Calu3 (cell line): ENCODE results near the gene CTBP1. TPM values are rescaled to one million over a fixed set of nuclear protein-coding genes. Genes with fewer than 3 reads are reported as not detected.

Source experiments
- BruUV-seq: library from RNA; stranded (reverse); fragments of 400-500 nt; replicated peaks from 2 replicates; lab custom pipeline; 2021; lab: Mats Ljungman, UMichigan
- CTCF ChIA-PET: fragments of 300-600 bp; sonication (Branson Sonifier 250); formaldehyde crosslinking; loops from one replicate; lab custom pipeline; 2022; ENCODE audit warnings: antibody characterized with exemption; lab: Charles Lee
- DNase-seq: peaks from one replicate; pipeline ENCODE4 v3.0.0; 2022
- H3K27ac Mint-ChIP-seq: one replicate; pipeline ENCODE4 v1.8.0; 2022; ENCODE audit warnings: mixed read lengths; ENCODE audit not compliant: unreplicated experiment
- H3K27me3 Mint-ChIP-seq: one replicate; pipeline ENCODE4 v1.8.0; 2022; ENCODE audit warnings: mixed read lengths; ENCODE audit not compliant: unreplicated experiment
- H3K36me3 Mint-ChIP-seq: one replicate; pipeline ENCODE4 v1.8.0; 2022; ENCODE audit warnings: mild to moderate bottlenecking, moderate library complexity, mixed read lengths; ENCODE audit not compliant: insufficient read depth, unreplicated experiment
- H3K4me1 Mint-ChIP-seq: one replicate; pipeline ENCODE4 v1.8.0; 2022; ENCODE audit warnings: mild to moderate bottlenecking, low read depth, mixed read lengths; ENCODE audit not compliant: unreplicated experiment
- H3K4me3 Mint-ChIP-seq: one replicate; pipeline ENCODE4 v1.8.0; 2022; ENCODE audit warnings: mild to moderate bottlenecking, low read depth, moderate library complexity, mixed read lengths; ENCODE audit not compliant: unreplicated experiment
- H3K9me3 Mint-ChIP-seq: one replicate; pipeline ENCODE4 v1.8.0; 2022; ENCODE audit warnings: low read depth, mixed read lengths; ENCODE audit not compliant: unreplicated experiment
- CTCF ChIP-seq: fragments of 200-600 bp; IDR thresholded peaks from one replicate; pipeline ENCODE4 v1.8.0; 2022; ENCODE audit warnings: antibody characterized with exemption; ENCODE audit not compliant: unreplicated experiment
- intact Hi-C: fragments of 100-400 bp; cut with micrococcal nuclease; formaldehyde crosslinking; loops from one replicate; pipeline ENCODE4 v1.10.0; 2022; ENCODE audit not compliant: unreplicated experiment
- total RNA-seq: library from RNA; stranded (reverse); gene quantifications from 2 replicates; pipeline ENCODE4 v1.2.3, GENCODE V29; 2022

The CTBP1 gene
- total RNA-seq, 1 experiment from 2014 or later = 115 TPM

- Mint-ChIP-seq H3K27me3 (peaks cover 14% of the 10 kb centered on the region), H3K9me3 (peaks cover 7% of the 10 kb centered on the region)
Measured at GRCh38 chr4:1179089-1179441, 69.9 kb downstream of the CTBP1 start.

GRCh38 chr4:1178300-1179088, 70.4 kb downstream of the CTBP1 start:
- BruUV-seq = no TSS peak
- CTCF ChIA-PET = no interaction called here

More at GRCh38 chr4:1179089-1179441, 69.9 kb downstream of the CTBP1 start:
- DNase-seq = no peak
- TF ChIP-seq CTCF = no peak
- CTCF ChIA-PET = no interaction called here
- Mint-ChIP-seq H3K4me3 (no peak overlapping the region), H3K4me1 (peaks cover 6% of the 10 kb centered on the region), H3K27ac (no peak overlapping the region), H3K36me3 (no peaks in the 10 kb centered on the region)
- no TSS peak for BruUV-seq
- intact Hi-C loops = no loop called here

GRCh38 chr4:1177274-1178141, 71.4 kb downstream of the CTBP1 start:
- Mint-ChIP-seq H3K4me3 (no peak overlapping the region), H3K27ac (no peak overlapping the region), H3K36me3 (no peaks in the 10 kb centered on the region), H3K27me3 (peaks cover 14% of the 10 kb centered on the region), H3K9me3 (peaks cover 7% of the 10 kb centered on the region), H3K4me1 (peaks cover 6% of the 10 kb centered on the region)
- no peak for TF ChIP-seq CTCF
- intact Hi-C loops = no loop called here
- CTCF ChIA-PET = no interaction called here
- no peak for DNase-seq
- no TSS peak for BruUV-seq

More at GRCh38 chr4:1178300-1179088, 70.4 kb downstream of the CTBP1 start:
- no peak for TF ChIP-seq CTCF
- intact Hi-C loops = no loop called here
- Mint-ChIP-seq H3K4me3 (no peak overlapping the region), H3K27me3 (peaks cover 14% of the 10 kb centered on the region), H3K27ac (no peak overlapping the region), H3K4me1 (peaks cover 6% of the 10 kb centered on the region), H3K36me3 (no peaks in the 10 kb centered on the region), H3K9me3 (peaks cover 7% of the 10 kb centered on the region)
- no peak for DNase-seq

- no peak for DNase-seq
- peaks cover 7% of the 10 kb centered on the region for H3K9me3 Mint-ChIP-seq
- H3K4me1 Mint-ChIP-seq = peaks cover 6% of the 10 kb centered on the region
- TF ChIP-seq CTCF = no peak
- peaks cover 17% of the 10 kb centered on the region for H3K27me3 Mint-ChIP-seq
- H3K4me3 Mint-ChIP-seq = no peak overlapping the region
- intact Hi-C loops = no loop called here
- BruUV-seq = no TSS peak
- H3K36me3 Mint-ChIP-seq = no peaks in the 10 kb centered on the region
- H3K27ac Mint-ChIP-seq = no peak overlapping the region
- CTCF ChIA-PET = no interaction called here
Measured at GRCh38 chr4:1176398-1177273, 72.3 kb downstream of the CTBP1 start.
